NCI-H526 (cell line): ENCODE results near the gene TIGD7.
A peak's percentile ranks its signal among the peaks of the same experiment; 100 is the strongest.
"Not testable (repeated sequence)": the region's sequence is repeated elsewhere in the genome, so short reads cannot be mapped to it uniquely, and the experiment has no call there.

Experiments used
- DNase-seq, 2 experiments: peaks; one replicate each; lab custom pipeline; 2025; lab: John Stamatoyannopoulos, UW

TIGD7 gene

DNA sequence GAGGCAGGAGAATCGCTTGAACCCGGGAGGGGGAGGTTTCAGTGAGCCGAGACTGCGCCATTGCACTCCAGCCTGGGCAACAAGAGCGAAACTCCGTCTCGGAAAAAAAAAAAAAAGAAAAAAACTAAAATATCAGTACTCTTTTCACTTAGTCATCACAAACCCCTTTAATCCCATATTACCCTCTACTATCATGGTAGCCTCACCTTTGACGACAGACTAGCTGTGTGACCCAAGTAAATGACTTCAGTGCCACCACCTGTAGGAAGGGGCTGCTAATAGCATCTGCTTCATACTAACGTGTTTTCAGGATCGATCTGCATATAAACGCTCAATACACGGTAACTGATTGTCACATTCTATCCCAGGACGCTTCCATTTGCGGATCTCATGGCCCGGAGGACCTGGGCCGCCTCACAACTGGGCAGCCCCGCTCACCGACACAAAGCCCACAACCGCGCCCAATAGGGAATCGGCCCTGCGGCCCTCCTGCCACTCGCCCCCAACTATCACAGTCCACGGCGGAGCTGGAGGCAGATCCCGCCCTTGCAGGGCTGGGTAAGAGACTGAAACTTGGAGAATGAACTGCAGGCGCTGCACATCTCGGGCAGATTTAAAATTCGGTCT lies 23.0 kb downstream of the TIGD7 start:
- peak; percentile 68 to 84 for DNase-seq

DNA sequence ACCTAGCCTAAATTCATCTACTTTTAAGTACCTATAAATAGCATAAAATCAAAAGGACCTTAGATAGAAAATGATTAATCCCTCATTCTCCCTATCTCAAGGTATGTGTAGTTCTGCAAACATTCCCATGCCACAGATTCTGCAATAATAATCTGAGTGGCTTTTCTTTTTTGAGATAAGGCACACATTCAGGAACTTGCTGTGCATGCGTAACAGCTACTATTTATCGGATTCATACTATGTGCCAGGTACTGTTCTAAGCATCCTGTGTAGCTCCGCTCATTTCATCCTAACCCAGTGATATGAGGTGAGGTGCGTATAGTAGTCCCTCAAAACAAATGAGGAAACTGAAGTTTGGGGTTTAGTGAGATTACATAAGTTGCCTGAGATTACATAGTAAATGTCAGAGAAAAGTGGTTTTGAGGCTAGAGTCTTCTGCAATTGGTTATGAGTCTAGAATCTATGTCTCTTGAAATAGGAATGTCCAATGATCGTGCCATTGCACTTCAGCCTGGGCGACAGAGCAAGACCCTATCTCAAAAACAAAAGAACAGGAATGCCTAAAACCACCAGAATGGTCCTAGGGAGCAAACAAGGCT lies 23.9 kb downstream of the TIGD7 start:
- no peak for DNase-seq

DNA sequence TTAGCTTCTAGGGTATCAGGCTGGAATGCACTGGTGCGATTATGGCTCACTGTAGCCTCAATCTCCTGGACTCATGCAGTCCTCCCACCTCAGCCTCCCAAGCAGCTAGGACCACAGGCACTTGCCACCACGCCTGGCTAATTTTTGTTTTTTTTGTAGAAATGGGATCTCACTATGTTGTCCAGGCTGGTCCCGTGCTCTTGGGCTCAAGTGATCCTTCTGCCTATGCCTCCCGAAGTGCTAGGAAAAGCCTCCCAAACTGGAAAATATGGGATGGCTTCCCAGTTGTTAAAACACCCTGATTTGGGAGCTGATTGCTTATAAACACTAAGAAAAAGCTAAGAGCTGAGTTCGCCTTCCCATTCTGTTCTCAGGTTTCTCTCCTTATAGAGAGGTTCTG lies 28.6 kb downstream of the TIGD7 start:
- DNase-seq, result no peak

DNA sequence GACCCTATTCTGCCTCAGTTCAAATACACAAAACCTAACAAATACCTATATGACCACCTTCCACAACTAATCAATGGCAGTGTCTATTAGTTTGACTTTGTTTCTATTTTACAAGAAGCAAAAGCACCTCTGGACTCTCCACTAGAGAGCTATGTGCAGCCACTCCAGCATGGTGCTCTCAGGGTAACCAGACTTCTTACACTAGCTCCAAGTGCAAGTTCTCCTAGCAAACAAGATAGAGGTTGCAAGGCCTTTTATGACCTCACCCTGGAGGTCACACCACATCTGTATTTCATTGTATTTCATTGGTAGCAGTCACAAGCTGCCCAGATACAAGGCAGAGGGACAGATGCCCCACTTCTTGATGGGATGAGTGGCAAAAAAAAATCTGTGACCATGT lies 30.3 kb downstream of the TIGD7 start:
- no peak for DNase-seq

DNA sequence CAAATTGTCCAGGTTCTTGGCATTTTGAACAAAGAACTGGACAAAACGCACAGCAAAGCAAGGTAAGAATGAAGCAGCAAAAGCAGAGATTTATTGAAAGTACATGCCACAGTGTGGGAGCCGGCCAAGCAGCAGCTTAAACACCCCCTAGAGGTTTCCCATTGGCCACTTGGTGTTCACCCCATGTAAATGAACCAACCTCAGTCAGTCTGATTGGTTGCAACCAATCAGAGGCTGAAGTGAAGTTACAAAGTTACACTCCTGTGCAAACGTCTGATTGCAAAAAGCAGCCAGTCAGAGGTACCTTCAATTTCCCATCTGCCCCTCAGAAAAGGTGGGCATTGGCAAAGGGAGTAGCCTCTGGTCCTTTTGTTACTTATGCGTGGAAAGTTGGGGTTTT lies 30.7 kb downstream of the TIGD7 start:
- DNase-seq, result no peak

DNA sequence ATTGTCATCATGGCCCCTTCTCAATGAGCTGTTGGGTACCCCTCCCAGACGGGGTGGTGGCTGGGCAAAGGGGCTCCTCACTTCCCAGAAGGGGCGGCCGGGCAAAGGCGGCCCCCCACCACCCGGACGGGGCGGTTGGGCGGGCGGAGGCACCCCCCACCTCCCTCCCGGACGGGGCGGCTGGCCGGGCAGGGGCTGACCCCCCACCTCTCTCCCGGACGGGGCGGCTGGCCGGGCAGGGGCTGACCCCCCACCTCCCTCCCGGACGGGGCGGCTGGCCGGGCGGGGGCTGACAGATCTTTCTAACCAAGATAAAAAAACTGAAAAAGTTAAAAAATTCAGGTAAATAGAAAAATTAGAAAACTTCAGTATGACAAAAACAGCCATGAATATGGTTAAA lies 33.9 kb downstream of the TIGD7 start:
- DNase-seq, result not testable (repeated sequence)

DNA sequence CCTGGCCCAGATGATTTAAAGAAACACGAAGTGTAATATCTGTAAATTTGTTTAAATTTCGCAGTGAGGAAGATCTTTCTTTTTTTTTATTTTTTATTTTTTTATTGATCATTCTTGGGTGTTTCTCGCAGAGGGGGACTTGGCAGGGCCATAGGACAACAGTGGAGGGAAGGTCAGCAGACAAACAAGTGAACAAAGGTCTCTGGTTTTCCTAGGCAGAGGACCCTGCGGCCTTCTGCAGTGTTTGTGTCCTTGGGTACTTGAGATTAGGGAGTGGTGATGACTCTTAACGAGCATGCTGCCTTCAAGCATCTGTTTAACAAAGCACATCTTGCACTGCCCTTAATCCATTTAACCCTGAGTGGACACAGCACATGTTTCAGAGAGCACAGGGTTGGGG lies 34.5 kb downstream of the TIGD7 start:
- not testable (repeated sequence) for DNase-seq

DNA sequence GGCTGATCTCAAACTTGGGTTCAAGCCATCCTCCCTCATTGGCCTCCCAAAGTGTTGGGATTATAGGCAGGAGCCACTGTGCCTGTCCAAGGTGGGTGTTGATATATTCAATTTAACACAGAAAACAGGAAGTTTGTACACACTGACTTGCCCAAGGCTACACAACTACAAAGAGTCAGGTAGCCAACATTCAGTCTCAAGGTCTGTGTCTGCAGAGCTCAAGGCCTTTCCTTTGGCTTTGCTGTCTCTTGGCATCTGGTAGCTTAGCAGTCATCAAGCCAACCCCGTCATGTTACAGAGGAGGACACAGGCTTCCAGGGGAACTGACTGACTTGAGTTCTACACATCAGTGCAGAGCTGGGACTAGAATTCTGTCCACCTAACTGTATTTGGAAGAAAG lies 36.9 kb downstream of the TIGD7 start:
- no peak for DNase-seq

DNA sequence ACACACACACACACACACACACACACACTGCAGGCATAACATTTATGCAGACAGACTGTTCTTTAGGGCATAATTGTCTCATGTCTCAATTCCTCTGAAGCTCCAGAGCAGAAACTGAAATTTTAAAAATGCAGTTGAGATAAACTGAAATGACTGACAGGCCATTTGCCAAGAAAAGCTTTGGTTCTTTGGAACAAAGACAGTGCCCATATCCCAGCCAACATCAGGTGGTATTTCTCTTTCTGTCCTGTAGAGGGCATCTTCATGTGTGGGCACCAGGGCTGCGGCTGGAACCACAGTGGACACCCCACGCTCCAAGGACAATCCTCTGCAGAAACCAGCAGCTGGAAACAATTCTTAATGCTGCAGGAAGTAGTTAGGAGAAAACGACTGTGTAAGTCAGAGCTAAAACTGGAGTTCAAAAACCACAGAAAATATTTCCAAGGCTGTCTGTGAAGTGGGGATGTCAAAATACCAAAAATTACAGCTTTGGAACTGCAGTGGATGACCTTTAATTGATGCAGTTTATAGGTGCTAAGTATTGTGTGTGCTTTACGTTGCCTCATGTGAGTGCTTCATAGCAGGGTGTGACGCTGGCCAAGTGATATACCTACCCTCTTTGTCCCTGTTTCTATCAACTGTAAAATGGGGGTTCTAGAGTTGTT lies 38.2 kb downstream of the TIGD7 start:
- DNase-seq, result peak; percentile 34 to 62

DNA sequence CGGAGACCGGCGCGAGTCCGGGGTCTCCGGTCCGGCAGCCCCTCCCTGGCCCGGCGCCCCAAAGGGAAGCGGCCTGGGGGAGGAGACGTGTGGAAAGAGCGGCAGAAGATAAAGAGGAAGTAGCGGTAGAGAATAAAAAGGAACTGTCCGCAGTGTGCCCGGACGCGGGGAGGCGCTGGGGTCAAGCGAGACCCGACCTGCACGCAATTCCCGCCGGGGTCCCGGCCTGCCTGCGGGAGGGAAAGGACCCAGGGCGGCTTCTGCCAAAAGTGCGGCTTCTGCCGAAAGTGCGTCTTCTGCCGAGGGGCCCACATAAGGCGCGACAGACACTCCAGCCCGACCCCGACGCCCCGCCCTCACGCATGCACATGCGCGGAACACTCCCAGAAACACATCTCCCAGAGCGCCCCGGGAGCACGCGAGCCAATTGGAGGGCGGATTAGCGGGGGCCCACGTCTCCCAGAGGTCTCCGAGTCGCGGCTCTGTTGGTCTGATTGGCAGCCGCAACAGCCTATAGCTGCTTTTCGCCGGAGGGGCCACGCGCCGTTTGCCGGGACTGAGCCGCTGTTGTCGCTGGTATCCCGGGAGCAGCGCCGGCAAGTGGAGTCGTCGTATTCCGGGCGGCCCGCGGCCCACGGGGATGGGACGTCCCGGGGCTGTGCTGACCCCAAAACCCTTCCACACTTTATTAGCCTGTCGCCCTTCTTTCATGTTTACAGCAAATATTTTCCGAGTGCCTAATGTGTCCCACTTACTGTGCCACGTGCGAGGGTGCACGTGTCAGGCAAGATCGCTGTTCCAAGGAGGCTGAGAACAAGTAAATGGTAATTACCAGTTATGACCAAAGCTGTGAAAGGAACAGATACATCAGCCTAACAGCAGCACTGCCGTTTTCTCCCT lies 40.8 kb downstream of the TIGD7 start:
- DNase-seq, result peak; percentile 94 to 97

DNA sequence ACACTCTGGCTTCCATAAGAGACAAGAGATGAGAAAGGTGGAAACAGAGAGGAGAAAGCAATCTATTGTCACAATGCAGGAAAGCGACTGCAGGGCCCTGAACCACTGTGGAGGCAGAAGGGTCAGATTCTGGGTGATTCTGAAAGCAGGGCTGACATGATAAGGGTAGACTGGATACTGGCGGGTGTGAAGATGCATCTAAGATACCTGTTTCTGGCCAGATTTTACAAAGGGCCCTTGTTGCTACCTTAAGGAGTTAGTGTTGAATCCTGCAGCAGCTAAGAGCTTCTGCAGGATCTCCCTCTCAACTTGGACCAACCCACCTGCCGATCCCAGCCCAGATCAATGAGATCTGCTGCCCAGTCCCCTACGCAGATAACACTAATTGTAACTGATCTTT lies 42.7 kb downstream of the TIGD7 start:
- no peak for DNase-seq

DNA sequence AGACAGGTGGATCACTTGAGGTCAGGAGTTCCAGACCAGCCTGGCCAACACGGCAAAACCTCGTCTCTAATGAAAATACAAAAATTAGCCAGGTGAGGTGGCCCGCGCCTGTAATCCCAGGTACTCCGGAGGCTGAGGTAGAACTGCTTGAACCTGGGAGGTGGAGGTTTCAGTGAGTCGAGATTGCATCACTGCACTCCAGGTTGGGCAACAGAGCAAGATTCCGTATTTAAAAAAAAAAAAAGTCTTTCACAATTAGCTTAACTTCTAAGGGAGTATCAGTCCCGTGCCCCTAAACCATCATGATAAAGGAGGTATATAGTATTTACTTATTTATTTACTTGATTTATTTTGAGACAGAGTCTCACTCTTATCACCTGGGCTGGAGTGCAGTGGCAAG lies 45.4 kb downstream of the TIGD7 start:
- no peak for DNase-seq

DNA sequence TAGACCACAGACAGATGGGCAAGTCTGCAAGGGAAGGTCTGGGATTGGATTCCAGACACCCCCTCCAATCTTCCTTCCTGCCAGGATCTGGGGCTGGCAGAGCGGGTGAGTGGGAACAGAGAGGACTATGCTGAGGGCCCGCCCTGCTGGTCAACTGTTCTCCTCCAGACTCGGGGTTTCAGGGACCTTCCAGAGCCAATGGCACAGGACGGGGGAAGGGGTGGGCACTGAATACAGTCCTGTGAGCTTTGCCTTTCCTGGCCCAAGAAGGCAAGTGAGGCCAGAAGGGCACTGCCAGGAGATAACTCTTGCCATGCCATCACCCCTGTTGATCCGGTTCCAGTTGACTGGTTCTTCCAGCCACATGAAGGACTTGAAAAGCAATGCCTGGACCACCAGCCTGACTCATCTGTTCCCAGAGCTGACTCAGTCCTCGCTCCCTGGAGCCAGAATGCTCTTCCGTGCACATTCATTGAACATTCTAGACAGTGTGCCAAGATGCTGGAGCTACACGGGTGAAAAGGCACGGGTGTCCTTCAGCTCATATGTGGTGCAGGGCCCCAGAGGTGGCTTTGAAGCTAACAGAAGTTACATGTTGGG lies 48.3 kb downstream of the TIGD7 start:
- DNase-seq, result no peak

DNA sequence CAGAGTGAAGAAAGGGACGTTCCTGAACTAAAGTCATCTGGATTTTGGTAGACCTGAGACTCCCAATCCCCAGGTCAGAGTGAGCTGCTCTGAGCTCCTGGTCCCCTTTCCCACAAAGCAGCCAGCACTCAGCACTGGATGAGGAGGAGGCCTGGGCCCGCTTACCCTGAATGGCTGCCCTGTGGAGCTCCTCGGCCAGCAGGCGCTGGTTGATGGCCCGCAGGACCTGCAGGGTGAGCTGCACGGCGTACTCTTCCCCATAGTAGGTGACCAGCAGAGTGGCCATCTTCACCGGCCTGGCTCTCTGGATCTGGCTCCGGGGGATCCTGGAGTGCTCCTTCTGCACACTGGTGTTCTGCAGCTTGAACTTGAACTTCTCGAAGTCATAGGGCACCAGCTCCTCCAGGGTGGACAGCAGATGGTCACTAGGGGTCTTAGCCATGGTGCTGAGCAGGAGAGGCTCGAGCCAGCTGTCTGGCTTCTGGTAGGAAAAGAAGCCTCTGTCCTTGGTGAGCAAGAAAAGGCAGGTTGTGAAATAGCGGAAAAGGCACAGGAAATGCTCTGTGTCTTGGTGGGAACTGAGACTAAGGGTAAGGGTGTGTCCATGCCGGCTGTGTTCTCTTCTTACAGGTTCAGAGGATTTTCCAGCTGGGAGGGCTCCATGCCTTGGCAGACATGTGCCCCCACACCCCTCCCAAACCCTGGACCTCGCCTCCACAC lies 48.9 kb downstream of the TIGD7 start, which contains the start of gene MEFV:
TSS of gene MEFV (minus strand) at position 488 of the 720 bp plus-strand sequence. CDS start at position 442, 46 bp downstream.
- DNase-seq, result no peak

DNA sequence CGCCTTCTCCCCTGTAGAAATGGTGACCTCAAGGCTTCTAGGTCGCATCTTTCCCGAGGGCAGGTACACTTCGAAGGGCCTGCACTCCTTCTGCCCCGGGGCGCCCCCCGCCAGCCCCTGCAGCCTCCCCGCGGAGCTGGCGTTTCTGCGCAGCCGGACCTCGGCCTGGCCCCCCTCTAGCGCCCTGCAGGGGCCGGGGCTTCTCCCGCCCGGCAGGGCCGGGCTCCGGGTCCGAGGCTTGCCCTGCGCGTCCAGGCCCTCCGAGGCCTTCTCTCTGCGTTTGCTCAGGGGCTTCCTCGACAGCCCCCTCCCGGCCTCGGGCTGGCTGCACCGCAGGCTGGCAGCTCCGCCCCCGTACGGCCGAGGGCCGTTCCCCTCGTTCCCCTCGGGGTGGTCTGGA lies 50.9 kb downstream of the TIGD7 start:
- no peak for DNase-seq

DNA sequence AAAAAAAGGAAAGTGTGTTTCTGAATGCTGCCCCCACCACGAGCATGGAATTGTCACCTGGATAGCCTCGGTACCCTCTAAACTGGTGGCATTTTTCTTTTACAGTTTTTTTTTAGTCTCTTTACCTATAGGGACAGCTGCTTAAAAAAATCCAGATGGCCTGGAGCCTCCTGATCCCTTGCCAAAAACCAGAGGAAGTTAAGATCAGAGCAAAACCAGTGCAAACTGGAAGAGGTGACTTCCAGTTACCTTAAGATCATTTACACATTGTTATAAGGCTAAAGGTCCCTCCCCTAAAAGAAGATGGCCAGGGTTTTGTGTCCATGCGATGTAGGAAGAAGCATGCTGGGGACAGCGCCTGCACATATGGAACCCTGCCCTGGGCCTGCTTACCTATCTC lies 52.3 kb downstream of the TIGD7 start:
- DNase-seq, result no peak

DNA sequence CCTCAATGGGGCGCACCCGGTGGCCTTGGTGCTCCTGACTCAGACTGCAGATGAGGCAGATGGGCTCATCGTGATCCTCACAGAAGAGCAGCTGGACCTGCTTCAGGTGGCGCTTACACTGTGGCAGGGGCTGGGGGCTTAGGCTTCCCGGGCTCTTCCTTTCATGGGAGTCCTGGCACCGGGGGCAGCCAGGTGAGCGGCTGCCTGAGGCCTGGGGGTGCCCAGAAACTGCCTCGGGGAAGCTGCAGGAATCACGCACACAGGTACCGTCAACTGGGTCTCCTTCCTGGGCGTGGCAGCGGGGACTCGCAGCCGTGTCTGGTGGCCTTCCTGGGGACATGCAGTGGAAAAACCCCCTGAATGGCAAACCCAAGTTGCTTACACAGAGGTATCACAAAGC lies 55.8 kb downstream of the TIGD7 start:
- DNase-seq, result no peak

DNA sequence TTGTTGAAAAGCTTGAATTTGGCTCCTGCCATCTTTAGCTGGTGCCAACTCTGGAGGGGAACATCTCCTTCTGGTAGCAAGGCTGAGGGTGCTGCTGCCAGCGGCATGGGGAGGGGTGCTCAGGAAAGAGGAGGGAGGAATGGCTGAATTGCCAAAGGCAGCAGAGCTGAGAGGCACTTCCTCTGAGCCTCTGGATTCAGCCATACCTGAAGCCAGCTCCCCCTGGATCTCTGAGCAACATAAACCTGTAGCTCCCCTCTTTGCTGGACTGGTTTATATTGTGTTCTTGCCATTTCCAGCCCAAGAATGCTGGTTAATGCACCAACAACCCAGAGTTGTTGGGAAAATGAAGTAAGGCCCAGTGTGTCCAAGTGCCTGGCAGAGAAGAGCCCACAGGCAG lies 56.2 kb downstream of the TIGD7 start:
- no peak for DNase-seq
